NT2/D1 (cell line): ENCODE measurements around the gene KIF26A.

Source experiments
- YY1 ChIP-seq: IDR thresholded peaks from 2 replicates; pipeline ENCODE4 v1.6.1; 2011; ENCODE audit not compliant: insufficient read length, insufficient read depth
- ZNF274 ChIP-seq: IDR thresholded peaks from 2 replicates; pipeline ENCODE4 v1.6.1; 2011; ENCODE audit warnings: mild to moderate bottlenecking, low read depth, low read length

GRCh38 chr14:104204660-104205149 lies 66.3 kb downstream of the KIF26A start:
- TF ChIP-seq ZNF274 (no peak), YY1 (no peak)
